ENCODE measurements around the gene KDM5B. TPM values are rescaled to one million over a fixed set of nuclear protein-coding genes. Genes with fewer than 3 reads are reported as not detected.

The KDM5B gene
- polyA plus RNA-seq (2013): 112 TPM

DNA sequence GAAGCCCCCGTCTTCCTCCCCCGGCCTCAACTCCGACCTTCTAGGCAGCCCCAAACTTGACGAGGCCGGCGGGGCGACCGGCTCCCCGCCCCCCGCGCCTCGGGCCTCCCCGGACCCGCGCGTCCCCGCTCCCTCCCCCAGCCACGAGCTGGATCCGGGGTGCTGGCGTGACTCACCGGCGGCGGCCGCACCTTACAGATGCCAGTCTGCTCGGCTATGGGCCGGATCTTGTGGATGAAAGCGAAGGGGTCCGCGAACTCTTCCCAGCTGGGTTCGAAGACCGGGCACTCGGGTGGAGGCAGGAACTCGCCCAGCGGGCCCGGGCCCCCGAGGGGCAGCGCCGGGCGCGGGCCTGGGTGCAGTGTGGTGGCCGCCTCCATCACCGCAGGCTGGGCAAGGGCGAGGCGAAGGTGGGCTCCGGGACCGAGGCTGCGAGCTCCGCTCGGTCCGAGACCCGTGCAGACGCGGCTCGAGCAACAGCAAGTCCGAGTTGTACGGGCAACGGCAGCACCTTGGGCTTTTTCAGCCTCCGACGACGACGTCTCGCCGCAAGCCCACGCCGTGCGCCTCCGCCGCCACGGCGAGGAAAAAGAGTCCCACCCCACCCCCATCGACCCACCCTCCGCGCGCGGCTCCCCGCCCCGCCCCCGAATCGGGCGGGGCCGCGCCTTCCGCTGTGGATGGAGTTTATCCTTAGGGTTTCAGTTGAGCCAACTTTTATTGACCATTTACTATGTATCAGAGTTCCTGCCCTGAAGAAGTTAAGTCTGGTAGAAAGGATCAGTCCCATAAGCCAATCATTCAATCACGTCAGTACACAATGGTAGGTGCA lies at the start of gene KDM5B:
KDM5B (minus strand) TSS at position 496 of the 832 bp plus-strand sequence; CDS start at position 380, 116 bp downstream.
- 0% methylated on average over 50 of the region's 84 CpGs for WGBS (ENCODE audit: insufficient coverage)
- Histone ChIP-seq H3K4me3 (ENCODE audit: control insufficient read depth in 1 of 7, extremely low read depth in 1 of 7, insufficient read depth in 4 of 7, low read depth in 2 of 7, low read length in 6 of 7) (peak within 1 kb of the TSS; percentile 81 to 98 (median 89)), H3K27me3 (replicated peaks in 2 of 5; ENCODE audit: control insufficient read depth in 4 of 5, insufficient read depth in 5 of 5, low read length in 4 of 5) (peaks cover 0 to 4% (median 0%) of the 10 kb centered on the region in 5 experiments), H3K9me3 (ENCODE audit: control extremely low read depth in 1 of 5, control insufficient read depth in 4 of 5, insufficient read depth in 2 of 5, low read depth in 1 of 5, low read length in 4 of 5) (no peaks in the 10 kb centered on the region), H3K4me1 (ENCODE audit: control extremely low read depth in 1 of 4, control insufficient read depth in 4 of 4, insufficient read depth in 4 of 4, low read length in 3 of 4) (peaks cover 17 to 61% (median 40%) of the 10 kb centered on the region in 4 experiments), H3K27ac (ENCODE audit: insufficient read depth in 1 of 2, low read depth in 1 of 2, low read length in 2 of 2, poor library complexity in 1 of 2, severe bottlenecking in 2 of 2) (peak within 1 kb of the TSS; percentile 88 to 96), H3K36me3 (ENCODE audit: control insufficient read depth in 4 of 4, insufficient read depth in 4 of 4, low read length in 3 of 4) (no peaks in the 10 kb centered on the region)
- ChIA-PET POLR2A (interaction anchor here (0.5 to 1.7 kb wide), 6 partner anchors 12 to 27 kb away, joined by 3 to 6 read pairs (median 4); no protein-coding TSS in a partner anchor), CTCF (no interaction called here)
- peak; percentile 62 to 76 (median 70) for DNase-seq

DNA sequence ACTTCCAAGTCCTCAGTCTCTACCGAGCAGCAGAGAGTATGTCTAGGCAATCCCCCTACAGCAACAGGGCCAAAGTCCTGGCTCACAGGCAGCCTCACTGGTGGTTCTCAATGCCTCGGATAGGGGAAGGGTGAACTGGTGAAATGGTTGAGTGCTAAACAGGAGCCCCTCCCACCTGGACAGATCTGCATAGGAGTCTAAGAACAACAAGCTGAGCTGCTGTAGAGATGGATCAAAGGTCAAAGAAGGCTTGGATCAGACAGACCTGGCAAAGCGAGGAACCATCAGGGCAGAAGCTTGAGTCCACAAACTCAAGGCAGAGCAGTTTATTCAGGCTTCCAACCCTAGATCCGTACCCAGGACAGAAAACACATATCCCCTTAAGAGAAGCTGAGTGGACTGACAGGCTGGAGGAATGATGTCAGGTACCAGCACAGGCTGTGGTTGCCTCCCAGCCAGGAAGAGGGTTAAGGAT lies 49.0 kb upstream of the KDM5B start:
- Histone ChIP-seq H3K27me3 (replicated peaks in 2 of 5; ENCODE audit: control insufficient read depth in 4 of 5, insufficient read depth in 5 of 5, low read length in 4 of 5) (peaks cover 0 to 2% (median 0%) of the 10 kb centered on the region in 5 experiments), H3K27ac (ENCODE audit: insufficient read depth in 1 of 2, low read depth in 1 of 2, low read length in 2 of 2, poor library complexity in 1 of 2, severe bottlenecking in 2 of 2) (no peak overlapping the region), H3K4me3 (ENCODE audit: control insufficient read depth in 1 of 7, extremely low read depth in 1 of 7, insufficient read depth in 4 of 7, low read depth in 2 of 7, low read length in 6 of 7) (no peak overlapping the region), H3K9me3 (ENCODE audit: control extremely low read depth in 1 of 5, control insufficient read depth in 4 of 5, insufficient read depth in 2 of 5, low read depth in 1 of 5, low read length in 4 of 5) (no peaks in the 10 kb centered on the region), H3K36me3 (ENCODE audit: control insufficient read depth in 4 of 4, insufficient read depth in 4 of 4, low read length in 3 of 4) (peaks cover 0 to 13% (median 3%) of the 10 kb centered on the region in 4 experiments), H3K4me1 (ENCODE audit: control extremely low read depth in 1 of 4, control insufficient read depth in 4 of 4, insufficient read depth in 4 of 4, low read length in 3 of 4) (peaks cover 0 to 50% (median 44%) of the 10 kb centered on the region in 4 experiments)
- WGBS (ENCODE audit: insufficient coverage): 50% methylated on average over 2 of the region's 4 CpGs
- CTCF ChIA-PET: interaction anchor here (1.3 to 2.2 kb wide), 3 partner anchors 22 to 523 kb away, joined by 3 to 6 read pairs (median 3); no protein-coding TSS in a partner anchor
- POLR2A ChIA-PET: no interaction called here
- no peak for DNase-seq

DNA sequence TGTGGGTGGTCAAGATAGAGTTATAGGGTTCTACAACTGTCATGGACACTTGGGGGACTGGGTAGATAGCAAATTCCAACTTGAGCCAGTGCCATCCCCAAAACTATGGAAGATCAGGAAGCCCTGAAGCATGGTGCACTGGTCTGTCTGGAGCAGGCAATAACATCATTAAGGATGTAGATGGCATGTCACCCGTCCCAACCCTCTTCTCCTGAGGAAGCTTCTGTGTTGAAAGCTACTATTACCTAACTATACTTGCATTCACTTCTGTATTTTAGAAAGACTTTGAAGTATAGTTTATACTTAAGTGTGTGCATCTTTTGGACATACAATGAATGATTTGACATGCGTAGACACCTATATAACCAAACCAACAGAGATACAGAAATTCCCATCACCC lies 47.8 kb upstream of the KDM5B start:
- CTCF ChIA-PET: no interaction called here
- Histone ChIP-seq H3K27ac (ENCODE audit: insufficient read depth in 1 of 2, low read depth in 1 of 2, low read length in 2 of 2, poor library complexity in 1 of 2, severe bottlenecking in 2 of 2) (no peak overlapping the region), H3K4me1 (ENCODE audit: control extremely low read depth in 1 of 4, control insufficient read depth in 4 of 4, insufficient read depth in 4 of 4, low read length in 3 of 4) (peaks cover 0 to 42% (median 37%) of the 10 kb centered on the region in 4 experiments), H3K9me3 (ENCODE audit: control extremely low read depth in 1 of 5, control insufficient read depth in 4 of 5, insufficient read depth in 2 of 5, low read depth in 1 of 5, low read length in 4 of 5) (no peaks in the 10 kb centered on the region), H3K27me3 (replicated peaks in 2 of 5; ENCODE audit: control insufficient read depth in 4 of 5, insufficient read depth in 5 of 5, low read length in 4 of 5) (peaks cover 0 to 1% (median 0%) of the 10 kb centered on the region in 5 experiments), H3K4me3 (ENCODE audit: control insufficient read depth in 1 of 7, extremely low read depth in 1 of 7, insufficient read depth in 4 of 7, low read depth in 2 of 7, low read length in 6 of 7) (no peak overlapping the region), H3K36me3 (ENCODE audit: control insufficient read depth in 4 of 4, insufficient read depth in 4 of 4, low read length in 3 of 4) (peaks cover 0 to 13% (median 3%) of the 10 kb centered on the region in 4 experiments)
- POLR2A ChIA-PET: interaction anchor here (0.6 kb wide), 3 partner anchors 92 to 416 kb away, joined by 3 to 5 read pairs (median 5); no protein-coding TSS in a partner anchor
- DNase-seq: no peak
- WGBS (ENCODE audit: insufficient coverage): no CpG with 5 or more reads among the region's 2 CpGs

DNA sequence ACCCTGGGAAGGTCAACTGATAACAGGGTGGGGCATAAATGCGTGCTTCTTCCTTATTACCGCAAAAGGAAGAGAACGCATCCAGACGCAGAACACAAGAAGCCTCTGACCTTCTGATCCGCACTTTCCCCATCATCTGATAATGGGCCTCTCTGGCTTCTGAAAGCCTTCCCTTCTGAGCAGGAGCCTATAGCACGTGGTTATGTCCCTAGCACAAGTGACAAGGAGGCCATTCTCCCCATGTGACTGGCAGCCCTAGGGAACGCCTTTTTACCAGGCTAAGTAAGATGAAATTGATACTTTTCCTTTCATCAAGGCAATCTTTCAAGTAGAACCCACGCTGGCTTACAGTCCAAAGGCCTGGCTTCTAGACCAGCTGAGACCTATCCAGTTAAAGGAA lies 46.6 kb upstream of the KDM5B start:
- WGBS (ENCODE audit: insufficient coverage): over 99% methylated on average over 8 of the region's 8 CpGs
- Histone ChIP-seq H3K4me1 (ENCODE audit: control extremely low read depth in 1 of 4, control insufficient read depth in 4 of 4, insufficient read depth in 4 of 4, low read length in 3 of 4) (peaks cover 0 to 40% (median 37%) of the 10 kb centered on the region in 4 experiments), H3K9me3 (ENCODE audit: control extremely low read depth in 1 of 5, control insufficient read depth in 4 of 5, insufficient read depth in 2 of 5, low read depth in 1 of 5, low read length in 4 of 5) (no peaks in the 10 kb centered on the region), H3K36me3 (ENCODE audit: control insufficient read depth in 4 of 4, insufficient read depth in 4 of 4, low read length in 3 of 4) (peaks cover 0 to 13% (median 3%) of the 10 kb centered on the region in 4 experiments), H3K27ac (ENCODE audit: insufficient read depth in 1 of 2, low read depth in 1 of 2, low read length in 2 of 2, poor library complexity in 1 of 2, severe bottlenecking in 2 of 2) (no peak overlapping the region), H3K27me3 (replicated peaks in 2 of 5; ENCODE audit: control insufficient read depth in 4 of 5, insufficient read depth in 5 of 5, low read length in 4 of 5) (no peaks in the 10 kb centered on the region), H3K4me3 (ENCODE audit: control insufficient read depth in 1 of 7, extremely low read depth in 1 of 7, insufficient read depth in 4 of 7, low read depth in 2 of 7, low read length in 6 of 7) (no peak overlapping the region)
- POLR2A ChIA-PET: no interaction called here
- CTCF ChIA-PET: interaction anchor here (0.9 to 5.6 kb wide), 8 partner anchors 9 to 141 kb away, joined by 3 to 37 read pairs (median 3); no protein-coding TSS in a partner anchor
- DNase-seq: no peak

DNA sequence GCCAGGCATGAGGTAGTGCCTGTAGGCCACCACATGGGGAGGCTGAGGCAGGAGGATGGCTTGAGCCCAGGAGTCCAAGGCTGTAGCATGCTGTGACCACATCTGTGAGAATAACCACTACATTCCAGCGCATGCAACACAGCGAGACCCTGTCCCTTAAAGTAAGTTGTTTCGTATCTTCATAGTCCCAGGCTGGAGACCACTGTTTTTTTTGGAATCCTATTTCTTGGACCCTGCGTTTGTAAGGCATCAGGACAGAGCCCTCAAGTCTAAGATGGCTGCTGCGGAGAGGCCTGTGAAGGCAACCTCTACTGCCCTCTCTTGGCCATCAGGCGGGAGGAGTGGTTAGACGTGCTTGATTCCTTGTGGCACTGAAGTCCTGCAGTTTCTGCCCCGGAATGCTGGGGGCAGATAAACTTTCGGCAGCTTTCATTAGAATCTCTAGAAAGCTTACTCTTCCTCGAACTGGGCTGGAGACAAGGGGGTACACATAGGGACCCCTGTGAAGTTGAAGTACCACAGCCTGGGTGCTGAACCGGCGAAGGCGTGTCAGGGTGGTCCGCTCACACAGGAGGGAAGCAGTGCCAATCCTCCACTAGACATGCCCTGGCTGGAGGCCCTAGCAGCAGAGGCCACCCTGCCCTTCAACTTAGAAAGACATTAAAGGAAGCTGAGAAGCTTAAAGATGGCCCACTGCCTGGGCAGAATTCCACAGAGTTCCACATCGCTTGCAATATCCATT lies 44.1 kb upstream of the KDM5B start:
- CTCF ChIA-PET: interaction anchor here (0.7 to 5.6 kb wide), 25 partner anchors 9 to 143 kb away, joined by 3 to 37 read pairs (median 4); partner anchors contain the start of gene PCAT6
- WGBS (ENCODE audit: insufficient coverage): 52% methylated on average over 15 of the region's 15 CpGs
- Histone ChIP-seq H3K9me3 (ENCODE audit: control extremely low read depth in 1 of 5, control insufficient read depth in 4 of 5, insufficient read depth in 2 of 5, low read depth in 1 of 5, low read length in 4 of 5) (no peaks in the 10 kb centered on the region), H3K4me1 (ENCODE audit: control extremely low read depth in 1 of 4, control insufficient read depth in 4 of 4, insufficient read depth in 4 of 4, low read length in 3 of 4) (peaks cover 0 to 18% (median 13%) of the 10 kb centered on the region in 4 experiments), H3K36me3 (ENCODE audit: control insufficient read depth in 4 of 4, insufficient read depth in 4 of 4, low read length in 3 of 4) (peaks cover 0 to 12% (median 3%) of the 10 kb centered on the region in 4 experiments), H3K4me3 (ENCODE audit: control insufficient read depth in 1 of 7, extremely low read depth in 1 of 7, insufficient read depth in 4 of 7, low read depth in 2 of 7, low read length in 6 of 7) (no peak overlapping the region), H3K27ac (ENCODE audit: insufficient read depth in 1 of 2, low read depth in 1 of 2, low read length in 2 of 2, poor library complexity in 1 of 2, severe bottlenecking in 2 of 2) (no peak overlapping the region), H3K27me3 (replicated peaks in 2 of 5; ENCODE audit: control insufficient read depth in 4 of 5, insufficient read depth in 5 of 5, low read length in 4 of 5) (no peaks in the 10 kb centered on the region)
- peak; percentile 84 to 90 (median 87) for DNase-seq
- POLR2A ChIA-PET: interaction anchor here (0.7 to 1.4 kb wide), 2 partner anchors 13 to 114 kb away, joined by 3 to 4 read pairs; no protein-coding TSS in a partner anchor

DNA sequence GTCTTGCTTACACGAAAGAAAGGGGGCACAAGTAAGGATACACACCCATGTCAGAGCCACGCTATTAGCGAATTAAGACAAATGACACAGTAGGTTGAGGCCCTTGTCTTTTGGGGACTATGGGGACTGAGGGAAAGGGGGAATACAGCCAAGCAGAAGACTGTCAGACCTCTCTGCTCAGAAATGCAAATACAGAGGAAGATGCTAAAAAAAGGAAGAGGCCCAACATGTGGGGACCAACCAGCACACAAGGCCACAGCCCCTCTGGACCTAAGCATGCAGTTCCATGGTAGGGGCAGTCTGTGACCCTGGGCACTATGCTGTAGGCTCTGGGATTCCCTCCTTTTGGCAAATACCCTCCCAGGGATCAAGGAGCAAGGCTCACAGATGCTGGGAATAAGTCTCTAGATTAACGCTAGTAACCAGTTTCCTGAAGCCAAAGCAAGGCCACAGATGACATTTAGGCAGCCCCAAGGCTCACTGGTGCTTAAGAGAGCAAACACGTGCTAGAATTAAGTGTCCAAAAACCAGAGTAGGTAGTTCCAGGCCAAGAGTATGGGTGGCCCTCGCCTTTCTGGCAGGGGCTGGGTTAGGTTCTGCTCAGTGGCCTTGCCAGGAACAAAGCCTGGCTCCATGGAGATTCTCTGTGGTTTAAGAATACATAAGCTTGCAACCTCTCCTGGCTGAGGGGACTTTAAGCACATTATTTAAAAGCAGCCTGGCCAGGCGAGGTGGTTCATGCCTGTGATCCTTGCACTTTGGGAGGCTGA lies 42.6 kb upstream of the KDM5B start:
- 83% methylated on average over 6 of the region's 7 CpGs for WGBS (ENCODE audit: insufficient coverage)
- ChIA-PET POLR2A (interaction anchor here (1.4 kb wide), 1 partner anchor 11 kb away, joined by 4 read pairs; no protein-coding TSS in a partner anchor), CTCF (interaction anchor here (0.6 to 5.6 kb wide), 13 partner anchors 7 to 128 kb away, joined by 3 to 37 read pairs (median 7); partner anchors contain the start of gene PCAT6)
- Histone ChIP-seq H3K4me3 (ENCODE audit: control insufficient read depth in 1 of 7, extremely low read depth in 1 of 7, insufficient read depth in 4 of 7, low read depth in 2 of 7, low read length in 6 of 7) (no peak overlapping the region), H3K4me1 (ENCODE audit: control extremely low read depth in 1 of 4, control insufficient read depth in 4 of 4, insufficient read depth in 4 of 4, low read length in 3 of 4) (peaks cover 0 to 16% (median 12%) of the 10 kb centered on the region in 4 experiments), H3K36me3 (ENCODE audit: control insufficient read depth in 4 of 4, insufficient read depth in 4 of 4, low read length in 3 of 4) (peaks cover 0 to 6% (median 2%) of the 10 kb centered on the region in 4 experiments), H3K27me3 (replicated peaks in 2 of 5; ENCODE audit: control insufficient read depth in 4 of 5, insufficient read depth in 5 of 5, low read length in 4 of 5) (no peaks in the 10 kb centered on the region), H3K9me3 (ENCODE audit: control extremely low read depth in 1 of 5, control insufficient read depth in 4 of 5, insufficient read depth in 2 of 5, low read depth in 1 of 5, low read length in 4 of 5) (no peaks in the 10 kb centered on the region), H3K27ac (ENCODE audit: insufficient read depth in 1 of 2, low read depth in 1 of 2, low read length in 2 of 2, poor library complexity in 1 of 2, severe bottlenecking in 2 of 2) (no peak overlapping the region)
- no peak for DNase-seq

Measured in common myeloid progenitor, CD34-positive (primary cell).